PC-9 (cell line): ENCODE results near the gene OR7G3. TPM values are rescaled to one million over a fixed set of nuclear protein-coding genes. Genes with fewer than 3 reads are reported as not detected.

ENCODE experiments used
- BruUV-seq: library from RNA; stranded (reverse); fragments of 400-500 nt; replicated peaks from 2 replicates; lab custom pipeline; 2021; lab: Mats Ljungman, UMichigan
- CTCF ChIA-PET: fragments of 300-600 bp; sonication (Branson Sonifier 250); formaldehyde crosslinking; loops from one replicate; lab custom pipeline; 2022; ENCODE audit warnings: antibody characterized with exemption; lab: Charles Lee
- POLR2A ChIA-PET: fragments of 300-600 bp; sonication (Branson Sonifier 250); formaldehyde crosslinking; loops from one replicate; lab custom pipeline; 2022; ENCODE audit warnings: antibody characterized with exemption; ENCODE audit not compliant: unreplicated experiment; lab: Charles Lee
- DNase-seq, 2 experiments: peaks; one replicate each; pipeline versions ENCODE4 v3.0.0 to v3.0.0-alpha.2; 2015 to 2022; ENCODE audit warnings: mixed read lengths in 1 of 2
- H2AFZ ChIP-seq: fragments of 200-600 bp; sonication (generic); 2 replicates; pipeline ENCODE4 v1.8.1; 2017; ENCODE audit warnings: antibody characterized with exemption
- H3F3A ChIP-seq: fragments of 200-600 bp; sonication (generic); 2 replicates; pipeline ENCODE4 v1.8.1; 2017; ENCODE audit warnings: antibody characterized with exemption, mild to moderate bottlenecking, low read depth; ENCODE audit not compliant: insufficient read depth
- H3K27ac ChIP-seq: fragments of 200-600 bp; sonication (generic); 2 replicates; pipeline ENCODE4 v1.6.1; 2016; ENCODE audit warnings: mixed run types
- H3K27me3 ChIP-seq: fragments of 200-600 bp; sonication (generic); 2 replicates; pipeline ENCODE4 v1.6.1; 2016; ENCODE audit warnings: low read depth, mixed run types; ENCODE audit not compliant: insufficient read depth
- H3K36me3 ChIP-seq: fragments of 200-600 bp; sonication (generic); 2 replicates; pipeline ENCODE4 v1.6.1; 2016; ENCODE audit warnings: low read depth, mixed run types
- H3K4me1 ChIP-seq: fragments of 200-600 bp; sonication (generic); replicated peaks from 2 replicates; pipeline ENCODE4 v1.6.1; 2016; ENCODE audit warnings: mixed run types; ENCODE audit not compliant: insufficient read depth
- H3K4me2 ChIP-seq: fragments of 200-600 bp; sonication (generic); 2 replicates; pipeline ENCODE4 v1.6.1; 2017; ENCODE audit warnings: mixed run types
- H3K4me3 ChIP-seq: fragments of 200-600 bp; sonication (generic); 2 replicates; pipeline ENCODE4 v1.6.1; 2016; ENCODE audit warnings: mixed run types
- H3K79me2 ChIP-seq: fragments of 200-600 bp; sonication (generic); 2 replicates; pipeline ENCODE4 v1.6.1; 2017; ENCODE audit warnings: low read depth, mixed run types
- H3K9me2 ChIP-seq: fragments of 200-600 bp; sonication (generic); 2 replicates; pipeline ENCODE4 v1.8.1; 2017; ENCODE audit warnings: mild to moderate bottlenecking; ENCODE audit not compliant: insufficient read depth
- H3K9me3 ChIP-seq: fragments of 200-600 bp; sonication (generic); 2 replicates; pipeline ENCODE4 v1.8.1; 2016; ENCODE audit warnings: low read depth; ENCODE audit not compliant: insufficient read depth
- H4K20me1 ChIP-seq: fragments of 200-600 bp; sonication (generic); 2 replicates; pipeline ENCODE4 v1.8.1; 2017; ENCODE audit not compliant: insufficient read depth
- CTCF ChIP-seq: fragments of 200-600 bp; sonication (generic); conservative IDR thresholded peaks from 2 replicates; pipeline ENCODE4 v1.6.1; 2017; ENCODE audit warnings: mixed run types, antibody characterized with exemption, mild to moderate bottlenecking, moderate library complexity
- EZH2 ChIP-seq: fragments of 200-600 bp; sonication (generic); IDR thresholded peaks from 2 replicates; pipeline ENCODE4 v1.8.0; 2017; ENCODE audit warnings: antibody characterized with exemption, low read depth
- intact Hi-C: fragments of 100-400 bp; cut with micrococcal nuclease; formaldehyde crosslinking; loops from one replicate; pipeline ENCODE4 v1.10.0; 2022; ENCODE audit not compliant: unreplicated experiment
- total RNA-seq: library from RNA; stranded (reverse); gene quantifications from 2 replicates; pipeline ENCODE4 v1.2.3, GENCODE V29; 2021

The OR7G3 gene
- total RNA-seq, 1 experiment from 2014 or later, result not detected

- no peaks in the 10 kb centered on the region for H3K27me3 ChIP-seq
- no peak overlapping the region for H2AFZ ChIP-seq
- CTCF ChIA-PET, result interaction anchor here (0.6 kb wide), 2 partner anchors 197 to 491 kb away, joined by 3 to 9 read pairs; no protein-coding TSS in a partner anchor
- TF ChIP-seq CTCF (no peak), EZH2 (no peak)
- no peak overlapping the region for H3K27ac ChIP-seq
- DNase-seq, result no peak
- H3K9me2 ChIP-seq, result no peaks in the 10 kb centered on the region
- no peak overlapping the region for H3K4me3 ChIP-seq
- POLR2A ChIA-PET, result no interaction called here
- peaks cover 30% of the 10 kb centered on the region for H3K4me1 ChIP-seq
- H3K36me3 ChIP-seq, result no peaks in the 10 kb centered on the region
- no peaks in the 10 kb centered on the region for H3K79me2 ChIP-seq
- BruUV-seq, result no TSS peak
- no peaks in the 10 kb centered on the region; the same call in 1 of the 2 replicates for H3K9me3 ChIP-seq
- no peak overlapping the region for H3K4me2 ChIP-seq
- H3F3A ChIP-seq, result peaks cover 13% of the 10 kb centered on the region; the same call in 1 of the 2 replicates
- no peaks in the 10 kb centered on the region for H4K20me1 ChIP-seq
- intact Hi-C loops, result no loop called here
Measured at GRCh38 chr19:9130965-9131364, 4.2 kb upstream of the OR7G3 start.

DNA sequence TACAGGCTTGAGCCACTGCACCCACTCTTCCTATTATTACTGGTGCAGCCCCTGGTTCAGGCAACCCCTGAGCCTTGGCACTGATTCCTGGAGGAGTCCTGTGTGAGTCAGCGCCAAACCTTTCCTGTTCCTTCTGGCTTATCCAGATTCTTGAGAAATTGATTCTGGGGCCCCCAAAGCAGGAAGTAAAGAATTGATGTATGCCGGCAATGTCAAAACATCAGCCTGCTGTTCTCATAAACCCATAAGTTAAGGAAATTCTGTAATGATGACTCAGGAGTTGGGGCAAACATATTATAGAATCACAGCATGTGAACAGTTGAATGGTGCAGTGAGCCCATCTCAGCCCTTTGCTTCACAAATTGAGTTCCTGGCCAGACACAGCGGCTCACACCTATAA lies 1.4 kb upstream of the OR7G3 start:
- TF ChIP-seq EZH2 (no peak), CTCF (no peak)
- no peaks in the 10 kb centered on the region; the same call in 1 of the 2 replicates for H3K9me3 ChIP-seq
- H2AFZ ChIP-seq, result no peak overlapping the region
- peak overlapping the region; percentile 39 for H3K4me2 ChIP-seq
- intact Hi-C loops, result no loop called here
- peak overlapping the region; percentile 62 for H3K27ac ChIP-seq
- H4K20me1 ChIP-seq, result no peaks in the 10 kb centered on the region
- H3K36me3 ChIP-seq, result no peaks in the 10 kb centered on the region
- H3K4me3 ChIP-seq, result no peak overlapping the region
- peaks cover 30% of the 10 kb centered on the region for H3K4me1 ChIP-seq
- CTCF ChIA-PET, result no interaction called here
- H3K27me3 ChIP-seq, result no peaks in the 10 kb centered on the region
- no TSS peak for BruUV-seq
- POLR2A ChIA-PET, result no interaction called here
- H3F3A ChIP-seq, result peaks cover 11% of the 10 kb centered on the region; the same call in 1 of the 2 replicates
- no peaks in the 10 kb centered on the region for H3K79me2 ChIP-seq
- DNase-seq, result peak; percentile 44 to 100
- H3K9me2 ChIP-seq, result no peaks in the 10 kb centered on the region

DNA sequence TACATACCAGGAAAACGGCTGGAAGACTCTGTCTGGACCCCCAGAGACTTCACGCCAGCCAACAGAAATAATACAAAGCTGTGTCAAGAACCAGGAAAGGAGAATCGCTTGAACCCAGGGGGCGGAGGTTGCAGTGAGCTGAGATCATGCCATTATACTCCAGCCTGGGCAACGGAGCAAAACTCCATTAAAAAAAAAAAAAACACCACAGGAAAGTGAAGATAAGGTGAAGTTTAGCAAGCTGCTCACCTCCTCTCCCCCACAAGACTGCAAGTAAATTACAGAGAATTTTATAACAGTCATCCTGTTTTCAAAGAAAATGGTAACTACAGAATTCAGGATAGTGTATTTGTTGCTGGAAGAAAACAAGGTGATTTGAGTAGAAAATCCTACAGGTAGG lies 10.2 kb downstream of the OR7G3 start:
- Histone ChIP-seq H3K36me3 (no peaks in the 10 kb centered on the region), H4K20me1 (no peaks in the 10 kb centered on the region), H3K4me1 (no peaks in the 10 kb centered on the region), H2AFZ (no peak overlapping the region), H3K9me2 (no peaks in the 10 kb centered on the region), H3K4me2 (no peak overlapping the region), H3F3A (no peaks in the 10 kb centered on the region), H3K27me3 (no peaks in the 10 kb centered on the region), H3K9me3 (no peaks in the 10 kb centered on the region), H3K79me2 (no peaks in the 10 kb centered on the region), H3K4me3 (no peak overlapping the region), H3K27ac (no peak overlapping the region)
- CTCF ChIA-PET, result no interaction called here
- intact Hi-C loops, result no loop called here
- BruUV-seq, result no TSS peak
- POLR2A ChIA-PET, result no interaction called here
- TF ChIP-seq EZH2 (no peak), CTCF (no peak)
- DNase-seq, result no peak
